Measurements from ENCODE around the gene VIPR2. TPM values are rescaled to one million over a fixed set of nuclear protein-coding genes. Genes with fewer than 3 reads are reported as not detected.
"Not testable (repeated sequence)": the region's sequence is repeated elsewhere in the genome, so short reads cannot be mapped to it uniquely, and the experiment has no call there.

The VIPR2 gene
- total RNA-seq, 1 donor from 2014 or later: not detected

GRCh38 chr7:159010411-159010810, 134.3 kb downstream of the VIPR2 start:
- no peak for TF ChIP-seq CTCF (IDR thresholded peaks at IDR 0.05; ENCODE audit: insufficient read depth, low read length, severe bottlenecking)
- no peak for DNase-seq (ENCODE audit: low read depth)
- FAIRE-seq: no peak
- Histone ChIP-seq H3K4me3 (ENCODE audit: low read depth, low read length) (no peak overlapping the region), H3K36me3 (ENCODE audit: control insufficient read depth, insufficient read depth, low read length) (no peaks in the 10 kb centered on the region), H3K27me3 (ENCODE audit: control insufficient read depth, insufficient read depth, low read length) (no peaks in the 10 kb centered on the region)

GRCh38 chr7:159009951-159010350, 134.7 kb downstream of the VIPR2 start:
- H3K27me3 ChIP-seq (ENCODE audit: control insufficient read depth, insufficient read depth, low read length): no peaks in the 10 kb centered on the region
- no peaks in the 10 kb centered on the region for H3K36me3 ChIP-seq (ENCODE audit: control insufficient read depth, insufficient read depth, low read length)
- DNase-seq (ENCODE audit: low read depth): no peak
- no peak overlapping the region for H3K4me3 ChIP-seq (ENCODE audit: low read depth, low read length)
- no peak for TF ChIP-seq CTCF (IDR thresholded peaks at IDR 0.05; ENCODE audit: insufficient read depth, low read length, severe bottlenecking)
- no peak for FAIRE-seq

- Histone ChIP-seq H3K36me3 (ENCODE audit: control insufficient read depth, insufficient read depth, low read length) (no peaks in the 10 kb centered on the region), H3K27me3 (ENCODE audit: control insufficient read depth, insufficient read depth, low read length) (no peaks in the 10 kb centered on the region), H3K4me3 (ENCODE audit: low read depth, low read length) (no peak overlapping the region)
- TF ChIP-seq CTCF (IDR thresholded peaks at IDR 0.05; ENCODE audit: insufficient read depth, low read length, severe bottlenecking): no peak
- FAIRE-seq (no peak), DNase-seq (ENCODE audit: low read depth) (no peak)
Observed at GRCh38 chr7:159008417-159008816, 136.2 kb downstream of the VIPR2 start.

- Histone ChIP-seq H3K27me3 (ENCODE audit: control insufficient read depth, insufficient read depth, low read length) (no peaks in the 10 kb centered on the region), H3K4me3 (ENCODE audit: low read depth, low read length) (no peak overlapping the region), H3K36me3 (ENCODE audit: control insufficient read depth, insufficient read depth, low read length) (no peaks in the 10 kb centered on the region)
- TF ChIP-seq CTCF (IDR thresholded peaks at IDR 0.05; ENCODE audit: insufficient read depth, low read length, severe bottlenecking): no peak
- DNase-seq (ENCODE audit: low read depth): no peak
- no peak for FAIRE-seq
Observed at GRCh38 chr7:159007996-159008389, 136.7 kb downstream of the VIPR2 start.

GRCh38 chr7:159007364-159007995, 137.2 kb downstream of the VIPR2 start:
- DNase-seq (ENCODE audit: low read depth) (no peak), FAIRE-seq (no peak)
- no peak for TF ChIP-seq CTCF (IDR thresholded peaks at IDR 0.05; ENCODE audit: insufficient read depth, low read length, severe bottlenecking)
- H3K27me3 ChIP-seq (ENCODE audit: control insufficient read depth, insufficient read depth, low read length): no peaks in the 10 kb centered on the region
- H3K36me3 ChIP-seq (ENCODE audit: control insufficient read depth, insufficient read depth, low read length): no peaks in the 10 kb centered on the region
- H3K4me3 ChIP-seq (ENCODE audit: low read depth, low read length): no peak overlapping the region

GRCh38 chr7:159006610-159007130, 138.0 kb downstream of the VIPR2 start:
- Histone ChIP-seq H3K27me3 (ENCODE audit: control insufficient read depth, insufficient read depth, low read length) (no peaks in the 10 kb centered on the region), H3K36me3 (ENCODE audit: control insufficient read depth, insufficient read depth, low read length) (no peaks in the 10 kb centered on the region), H3K4me3 (ENCODE audit: low read depth, low read length) (no peak overlapping the region)
- DNase-seq (ENCODE audit: low read depth) (no peak), FAIRE-seq (no peak)
- TF ChIP-seq CTCF (IDR thresholded peaks at IDR 0.05; ENCODE audit: insufficient read depth, low read length, severe bottlenecking): no peak

- DNase-seq (ENCODE audit: low read depth); H3K4me3 ChIP-seq (ENCODE audit: low read depth, low read length); FAIRE-seq; H3K27me3 ChIP-seq (ENCODE audit: control insufficient read depth, insufficient read depth, low read length); H3K36me3 ChIP-seq (ENCODE audit: control insufficient read depth, insufficient read depth, low read length): not testable (repeated sequence)
Observed at GRCh38 chr7:159006022-159006609, 138.6 kb downstream of the VIPR2 start.

Data from bronchial epithelial cell (primary cell).